GM12801 (cell line): ENCODE results near the gene MTOR.

ENCODE experiments used
- CTCF ChIP-seq: IDR thresholded peaks from one replicate; pipeline ENCODE4 v1.5.1; 2011; ENCODE audit warnings: control low read depth; ENCODE audit not compliant: insufficient read length; ENCODE audit errors: extremely low read depth

Gene MTOR

DNA sequence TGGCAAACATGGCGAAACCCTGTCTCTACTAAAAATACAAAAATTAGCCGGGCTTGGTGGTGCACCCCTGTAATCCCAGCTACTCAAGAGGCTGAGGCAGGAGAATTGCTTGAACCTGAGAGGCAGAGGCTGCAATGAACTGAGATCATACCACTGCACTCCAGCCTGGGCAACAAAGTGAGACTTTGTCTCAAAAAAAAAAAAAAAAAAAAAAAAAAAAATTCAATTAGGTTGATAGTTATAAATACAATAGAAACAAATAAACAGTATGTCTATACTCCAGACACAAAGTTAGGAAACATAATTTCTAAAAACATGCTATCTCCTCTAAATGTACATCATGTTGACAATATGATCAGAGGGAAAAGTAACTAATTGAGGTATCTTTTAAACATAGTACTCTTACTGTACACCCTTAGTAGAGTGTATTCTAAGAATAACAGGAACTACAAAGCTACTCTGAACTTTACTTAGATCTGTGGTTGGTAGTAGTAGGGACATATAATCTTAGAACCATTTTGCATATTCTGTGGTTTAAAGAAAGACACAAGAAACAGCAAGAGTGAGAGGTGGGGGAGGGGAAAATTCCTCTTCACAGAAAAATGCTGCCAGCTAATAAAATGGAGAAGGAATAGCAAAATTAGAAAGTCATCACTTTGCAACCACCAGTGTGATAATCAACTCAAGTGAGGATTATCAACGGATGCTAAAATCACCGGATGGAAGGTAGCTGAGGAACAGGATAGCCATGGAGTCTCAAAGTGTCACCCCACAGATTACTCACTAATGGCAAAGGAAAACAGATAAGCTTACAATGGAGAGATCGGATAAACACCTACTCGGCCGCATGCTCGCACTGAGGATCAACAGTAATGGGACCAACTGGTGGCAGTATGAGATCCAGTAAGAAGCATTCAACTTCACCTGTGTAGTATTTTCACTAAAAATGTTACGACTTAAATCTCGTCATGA is 35.0 kb downstream of the MTOR start:
- TF ChIP-seq CTCF = no peak

DNA sequence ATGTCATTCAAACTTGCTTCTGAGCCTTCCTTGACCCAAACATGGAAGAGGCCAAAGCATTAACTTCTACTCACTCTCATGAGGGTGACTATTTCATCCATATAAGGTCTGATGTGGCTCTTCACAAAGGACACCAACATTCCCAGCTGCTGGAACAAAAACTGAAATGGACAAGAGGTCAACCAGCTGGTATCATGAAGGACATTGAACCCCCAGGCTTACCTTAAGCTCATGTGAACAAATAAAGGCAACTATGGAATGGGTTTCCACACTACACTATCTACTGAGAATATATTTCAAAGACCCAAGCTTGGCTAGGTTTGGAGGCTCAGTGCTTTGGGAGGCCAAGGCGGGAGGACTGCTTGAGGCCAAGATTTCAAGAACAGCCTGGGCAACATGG is 46.3 kb downstream of the MTOR start:
- TF ChIP-seq CTCF = no peak

DNA sequence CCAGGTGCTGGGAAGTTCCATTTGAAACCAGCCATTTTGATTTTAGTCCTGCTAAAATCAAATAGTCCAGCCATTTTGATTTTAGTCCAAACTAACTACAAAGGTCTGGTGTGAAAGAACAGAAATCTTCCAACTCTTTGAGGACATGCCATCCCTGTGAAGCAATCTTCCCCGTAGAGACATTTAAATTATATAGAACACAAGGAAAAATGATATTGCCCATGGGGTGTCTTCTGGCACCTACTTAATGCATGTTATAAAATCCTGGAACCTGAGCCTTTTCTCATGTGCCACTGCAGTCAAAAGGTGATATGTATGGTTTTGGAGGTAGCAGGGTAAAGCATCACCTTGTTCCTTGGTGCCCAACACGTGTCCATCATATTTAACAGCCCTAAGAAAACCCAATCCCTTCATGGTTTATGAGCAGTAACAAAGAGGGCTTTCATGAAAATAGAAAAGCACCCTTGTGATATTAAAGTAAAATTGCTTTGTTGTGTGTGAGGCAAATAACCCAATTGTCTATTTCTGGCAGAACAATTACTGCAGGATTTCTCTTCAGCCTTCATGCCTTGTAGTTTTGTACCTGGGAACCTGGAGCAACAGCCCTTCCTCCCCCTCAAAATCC is 46.9 kb downstream of the MTOR start:
- TF ChIP-seq CTCF = no peak

DNA sequence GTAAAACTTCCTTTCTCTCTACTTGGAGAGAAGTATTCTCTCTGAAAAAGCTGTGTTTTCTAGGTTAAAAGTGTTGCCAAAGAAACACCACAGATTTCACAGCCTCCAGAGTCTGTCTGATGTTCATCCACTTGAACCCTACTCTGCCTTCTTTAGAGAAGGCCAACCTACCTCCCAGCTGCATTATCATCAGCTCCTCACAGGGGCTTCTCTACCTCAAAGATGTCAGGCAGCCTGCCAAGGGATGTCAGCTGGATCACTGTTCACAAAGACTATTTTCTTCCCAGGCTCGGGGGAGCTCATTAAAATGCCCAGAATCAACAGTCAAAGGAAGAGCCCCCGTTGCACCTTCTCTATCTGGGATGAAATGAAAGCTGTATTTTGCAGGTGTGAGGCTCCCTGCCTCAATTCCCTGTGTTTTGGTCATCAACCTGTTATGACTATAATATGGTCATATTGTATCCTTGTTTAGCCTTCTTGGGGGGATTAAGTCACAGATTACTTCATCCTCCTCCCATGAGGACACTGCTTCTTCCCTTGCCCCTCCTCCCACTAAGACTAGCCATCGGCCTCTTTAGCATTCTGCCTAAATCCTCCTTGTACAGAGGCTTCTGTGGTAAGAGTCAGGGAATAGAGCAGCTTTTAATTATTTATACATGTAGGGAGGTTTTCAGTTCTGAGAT is 47.5 kb downstream of the MTOR start:
- no peak for TF ChIP-seq CTCF

DNA sequence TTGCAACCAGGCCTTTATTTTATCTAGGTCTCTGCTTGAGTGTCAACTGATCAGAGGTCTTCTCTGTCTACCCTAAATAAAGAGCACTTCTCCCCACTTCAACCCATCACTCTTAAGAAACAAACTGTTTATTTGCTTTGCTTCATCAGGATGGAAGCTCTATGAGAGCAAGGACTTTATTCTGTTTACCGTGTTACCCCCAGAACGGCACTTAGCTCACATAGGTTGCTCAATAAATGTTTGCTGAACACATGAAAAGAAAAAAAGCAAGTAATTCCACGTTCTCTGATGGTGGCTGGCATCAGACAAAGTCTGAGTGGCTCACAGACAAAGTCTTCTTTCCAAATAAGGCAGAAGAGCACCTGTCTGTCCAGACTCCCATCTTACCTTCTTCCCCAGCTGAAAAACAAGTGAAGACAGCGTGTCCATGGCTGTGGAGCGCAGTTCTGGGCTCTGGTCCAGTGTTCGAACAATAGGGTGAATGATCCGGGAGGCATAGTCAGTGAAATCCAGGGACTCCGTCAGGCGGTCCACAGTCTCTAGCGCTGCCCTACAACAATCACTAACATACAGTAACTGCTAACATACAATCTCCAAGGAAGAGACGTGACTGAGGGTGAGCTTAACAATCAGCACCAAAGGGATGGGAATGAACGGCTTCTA is 50.3 kb downstream of the MTOR start:
- TF ChIP-seq CTCF = no peak

GRCh38 chr1:11211461-11211860 is 50.9 kb downstream of the MTOR start:
- no peak for TF ChIP-seq CTCF
